Caki2 (cell line): ENCODE data around the gene STH. TPM values are rescaled to one million over a fixed set of nuclear protein-coding genes. Genes with fewer than 3 reads are reported as not detected.
"Not testable (repeated sequence)": the region's sequence is repeated elsewhere in the genome, so short reads cannot be mapped to it uniquely, and the experiment has no call there.

Experiments
- DNase-seq: peaks from one replicate; pipeline ENCODE4 v3.0.0-alpha.2; 2015; ENCODE audit warnings: low read depth
- in situ Hi-C: cut with HindIII; loops from 2 replicates; pipeline ENCODE4 v1.10.0; 2016; ENCODE audit warnings: low sequenced_read_pairs, low pct_unique_long_range_greater_than_20kb, mixed read lengths
- total RNA-seq: library from RNA; depleted of rRNA; stranded (reverse); fragments of >200 nt; shearing (Covaris generic); gene quantifications from 2 replicates; pipeline ENCODE4 v1.2.3, GENCODE V29; 2014; ENCODE audit warnings: low replicate concordance; rRNA removed

Gene STH
- 1.0 TPM in 1 of 2 replicates, not detected in the other for total RNA-seq

- DNase-seq = no peak
- in situ Hi-C loops = no loop called here
Observed at GRCh38 chr17:45998987-45999899, at the start of gene STH. TSS of gene STH (plus strand) at chr17:45999250. CDS start at chr17:45999280, 30 bp downstream.

- no peak for DNase-seq
- in situ Hi-C loops = no loop called here
Observed at GRCh38 chr17:45949755-45950320, 49.2 kb upstream of the STH start.

- in situ Hi-C loops = no loop called here
- no peak for DNase-seq
Observed at GRCh38 chr17:45950888-45951287, 48.2 kb upstream of the STH start.

GRCh38 chr17:45951403-45951802, 47.6 kb upstream of the STH start:
- in situ Hi-C loops = no loop called here

GRCh38 chr17:45951941-45952340, 47.1 kb upstream of the STH start:
- in situ Hi-C loops = no loop called here
- DNase-seq = no peak

More at GRCh38 chr17:45951403-45951802, 47.6 kb upstream of the STH start:
- no peak for DNase-seq

GRCh38 chr17:45952814-45953320, 46.2 kb upstream of the STH start:
- no peak for DNase-seq
- in situ Hi-C loops = no loop called here

GRCh38 chr17:45953561-45953960, 45.5 kb upstream of the STH start:
- DNase-seq = no peak

GRCh38 chr17:45954914-45955313, 44.1 kb upstream of the STH start:
- DNase-seq = no peak
- in situ Hi-C loops = no loop called here

More at GRCh38 chr17:45953561-45953960, 45.5 kb upstream of the STH start:
- in situ Hi-C loops = no loop called here

- DNase-seq = no peak
- in situ Hi-C loops = no loop called here
Observed at GRCh38 chr17:45955326-45955725, 43.7 kb upstream of the STH start.

GRCh38 chr17:45956090-45956489, 43.0 kb upstream of the STH start:
- no peak for DNase-seq
- in situ Hi-C loops = no loop called here

GRCh38 chr17:45956746-45957145, 42.3 kb upstream of the STH start:
- DNase-seq, in situ Hi-C loops: not testable (repeated sequence)

GRCh38 chr17:45958307-45958706, 40.7 kb upstream of the STH start:
- in situ Hi-C loops = no loop called here
- DNase-seq = no peak

- in situ Hi-C loops = no loop called here
- no peak for DNase-seq
Observed at GRCh38 chr17:45958994-45959665, 39.9 kb upstream of the STH start.

GRCh38 chr17:45960311-45960710, 38.7 kb upstream of the STH start:
- in situ Hi-C loops = no loop called here
- no peak for DNase-seq

GRCh38 chr17:45961206-45961605, 37.8 kb upstream of the STH start:
- DNase-seq = no peak
- in situ Hi-C loops = no loop called here

- in situ Hi-C loops = no loop called here
- DNase-seq = no peak
Observed at GRCh38 chr17:45962221-45962972, 36.7 kb upstream of the STH start.

GRCh38 chr17:45963283-45963682, 35.8 kb upstream of the STH start:
- DNase-seq = no peak
- in situ Hi-C loops = no loop called here

- in situ Hi-C loops = no loop called here
- DNase-seq = no peak
Observed at GRCh38 chr17:45963889-45964288, 35.2 kb upstream of the STH start.
